H1 (cell line): ENCODE data around the gene RNF224. TPM values are rescaled to one million over a fixed set of nuclear protein-coding genes. Genes with fewer than 3 reads are reported as not detected.

Experiments used
- CTCF ChIA-PET: fragments of 300-600 bp; sonication (Branson Sonifier 250); formaldehyde crosslinking; loops from one replicate; lab custom pipeline; 2021; ENCODE audit not compliant: partially characterized antibody; lab: Charles Lee
- POLR2A ChIA-PET: fragments of 300-600 bp; sonication (Branson Sonifier 250); formaldehyde crosslinking; loops from one replicate; lab custom pipeline; 2021; ENCODE audit warnings: inconsistent platforms; ENCODE audit not compliant: partially characterized antibody; lab: Charles Lee
- DNase-seq, 2 experiments: peaks; one replicate each; pipeline versions ENCODE4 v3.0.0 to v3.0.0-alpha.2; 2010 to 2022; ENCODE audit warnings: low spot score in 2 of 2, low read depth in 1 of 2, mixed read lengths in 1 of 2
- FAIRE-seq: peaks from 2 replicates; lab custom pipeline; 2011; peaks lifted over from hg19 to GRCh38; lab: Jason Lieb, UNC
- H2AFZ ChIP-seq: 2 replicates; pipeline ENCODE4 v1.8.1; 2012; ENCODE audit warnings: low read length, inconsistent platforms
- H2AK5ac ChIP-seq: 2 replicates; pipeline ENCODE4 v1.6.1; 2013; ENCODE audit warnings: low read depth, low read length
- H2BK120ac ChIP-seq: replicated peaks from 2 replicates; pipeline ENCODE3; 2013; ENCODE audit warnings: low read depth, low read length, inconsistent platforms
- H2BK12ac ChIP-seq: 2 replicates; pipeline ENCODE4 v1.6.1; 2013; ENCODE audit warnings: low read depth, low read length
- H2BK15ac ChIP-seq: 2 replicates; pipeline ENCODE4 v1.6.1; 2013; ENCODE audit warnings: low read length
- H2BK20ac ChIP-seq: 2 replicates; pipeline ENCODE4 v1.6.1; 2013; ENCODE audit warnings: low read length
- H2BK5ac ChIP-seq: 2 replicates; pipeline ENCODE4 v1.6.1; 2013; ENCODE audit warnings: low read depth, low read length
- H3K14ac ChIP-seq: 2 replicates; pipeline ENCODE4 v1.6.1; 2013; ENCODE audit warnings: inconsistent platforms; ENCODE audit not compliant: insufficient read length
- H3K18ac ChIP-seq: 2 replicates; pipeline ENCODE4 v1.6.1; 2013; ENCODE audit warnings: low read length; ENCODE audit errors: extremely low read depth
- H3K23ac ChIP-seq: 2 replicates; pipeline ENCODE4 v1.6.1; 2013; ENCODE audit warnings: inconsistent platforms; ENCODE audit not compliant: insufficient read length
- H3K23me2 ChIP-seq: 2 replicates; pipeline ENCODE4 v1.6.1; 2013; ENCODE audit warnings: low read depth, low read length
- H3K27ac ChIP-seq: 2 replicates; pipeline ENCODE4 v1.6.1; 2011; ENCODE audit warnings: low read depth, low read length, inconsistent platforms
- H3K27me3 ChIP-seq, 4 experiments: replicated peaks in 1 of 4; 1 replicate in 1 of 4; 2 replicates in 3 of 4; pipeline versions ENCODE4 v1.6.1 to v1.8.1; 2011 to 2013; ENCODE audit warnings: low read length in 3 of 4, mild to moderate bottlenecking in 3 of 4, inconsistent platforms in 2 of 4, mixed read lengths in 2 of 4, moderate library complexity in 1 of 4; ENCODE audit not compliant: control insufficient read depth in 3 of 4, insufficient read depth in 3 of 4; ENCODE audit errors: extremely low read depth in 1 of 4
- H3K36me3 ChIP-seq, 4 experiments: 2 replicates each; pipeline versions ENCODE4 v1.6.1 to v1.8.1; 2011 to 2013; ENCODE audit warnings: mild to moderate bottlenecking in 4 of 4, low read length in 3 of 4, moderate library complexity in 2 of 4, control low read depth in 1 of 4, inconsistent platforms in 1 of 4; ENCODE audit not compliant: insufficient read depth in 4 of 4, control insufficient read depth in 2 of 4
- H3K4ac ChIP-seq: replicated peaks from 2 replicates; pipeline ENCODE3; 2013; ENCODE audit warnings: low read length, low read depth, mixed read lengths, inconsistent platforms; ENCODE audit not compliant: insufficient read length
- H3K4me1 ChIP-seq, 4 experiments: replicated peaks in 1 of 4; 1 replicate in 1 of 4; 2 replicates in 3 of 4; pipeline versions ENCODE4 v1.6.1 to v1.8.1; 2011 to 2013; ENCODE audit warnings: low read length in 3 of 4, inconsistent platforms in 2 of 4, mixed read lengths in 1 of 4; ENCODE audit not compliant: insufficient read depth in 4 of 4, control insufficient read depth in 3 of 4
- H3K4me2 ChIP-seq, 2 experiments: 2 replicates each; pipeline versions ENCODE4 v1.6.1 to v1.8.1; 2011 to 2013; ENCODE audit warnings: low read depth in 2 of 2, low read length in 2 of 2, control low read depth in 1 of 2, inconsistent platforms in 1 of 2, mild to moderate bottlenecking in 1 of 2; ENCODE audit not compliant: insufficient read depth in 1 of 2
- H3K4me3 ChIP-seq, 4 experiments: fragments of 200-600, 300-600 bp in 1 of 4; sonication (generic), shearing (Covaris generic), sonication (Bioruptor Twin) in 1 of 4; 2 replicates each; pipeline versions ENCODE4 v1.5.1 to v1.8.1; 2011 to 2016; ENCODE audit warnings: low read length in 4 of 4, low read depth in 3 of 4, control low read depth in 2 of 4, inconsistent platforms in 2 of 4, mild to moderate bottlenecking in 2 of 4, mixed read lengths in 1 of 4, moderate library complexity in 1 of 4; ENCODE audit not compliant: insufficient read depth in 2 of 4; ENCODE audit errors: extremely low read depth in 1 of 4
- H3K56ac ChIP-seq: replicated peaks from 2 replicates; pipeline ENCODE3; 2013; ENCODE audit warnings: low read depth, mild to moderate bottlenecking, mixed read lengths, low read length, inconsistent platforms; ENCODE audit not compliant: insufficient read length
- H3K79me1 ChIP-seq: 2 replicates; pipeline ENCODE4 v1.6.1; 2013; ENCODE audit warnings: low read depth, low read length, control low read depth
- H3K79me2 ChIP-seq, 2 experiments: 2 replicates each; pipeline versions ENCODE4 v1.6.1 to v1.8.1; 2012 to 2013; ENCODE audit warnings: low read length in 2 of 2, mild to moderate bottlenecking in 2 of 2, inconsistent platforms in 1 of 2; ENCODE audit not compliant: insufficient read depth in 2 of 2, control insufficient read depth in 1 of 2
- H3K9ac ChIP-seq, 4 experiments: replicated peaks in 1 of 4; 1 replicate in 1 of 4; 2 replicates in 3 of 4; pipeline versions ENCODE4 v1.6.1 to v1.8.1; 2011 to 2013; ENCODE audit warnings: low read depth in 3 of 4, low read length in 3 of 4, control low read depth in 2 of 4, mild to moderate bottlenecking in 2 of 4, moderate library complexity in 2 of 4, inconsistent platforms in 1 of 4; ENCODE audit errors: extremely low read depth in 1 of 4
- H3K9me3 ChIP-seq, 2 experiments: 2 replicates each; pipeline versions ENCODE4 v1.6.1 to v1.8.1; 2012 to 2013; ENCODE audit warnings: mild to moderate bottlenecking in 2 of 2, moderate library complexity in 2 of 2, control low read depth in 1 of 2, inconsistent platforms in 1 of 2, low read depth in 1 of 2, low read length in 1 of 2, mixed read lengths in 1 of 2; ENCODE audit not compliant: insufficient read depth in 2 of 2
- H4K20me1 ChIP-seq, 2 experiments: replicated peaks in 1 of 2; 2 replicates each; pipeline versions ENCODE3 to v1.8.1; 2011 to 2013; ENCODE audit warnings: inconsistent platforms in 2 of 2, low read length in 2 of 2, mild to moderate bottlenecking in 1 of 2; ENCODE audit not compliant: insufficient read depth in 2 of 2, control insufficient read depth in 1 of 2
- H4K5ac ChIP-seq: 2 replicates; pipeline ENCODE4 v1.6.1; 2013; ENCODE audit warnings: low read length, low read depth, mixed read lengths, inconsistent platforms; ENCODE audit not compliant: insufficient read length
- H4K8ac ChIP-seq: 2 replicates; pipeline ENCODE4 v1.8.0; 2013; ENCODE audit warnings: mild to moderate bottlenecking, moderate library complexity, low read length, inconsistent platforms; ENCODE audit not compliant: insufficient read depth; ENCODE audit errors: extremely low read depth
- H4K91ac ChIP-seq: replicated peaks from 2 replicates; pipeline ENCODE3; 2013; ENCODE audit warnings: low read length, mixed read lengths, inconsistent platforms; ENCODE audit not compliant: insufficient read length
- CHD2 ChIP-seq: IDR thresholded peaks from 2 replicates; pipeline ENCODE4 v1.6.1; 2012; ENCODE audit warnings: low read length, improper control_type of control experiment
- CREB1 ChIP-seq: IDR thresholded peaks from 2 replicates; pipeline ENCODE4 v1.6.1; 2012; ENCODE audit warnings: inconsistent platforms
- HDAC6 ChIP-seq: IDR thresholded peaks from one replicate; pipeline ENCODE4 v1.7.1; 2012; ENCODE audit warnings: low read depth, mild to moderate bottlenecking, inconsistent platforms, low read length, moderate library complexity
- KDM4A ChIP-seq: IDR thresholded peaks from one replicate; pipeline ENCODE4 v1.7.1; 2012; ENCODE audit warnings: low read depth, mild to moderate bottlenecking, moderate library complexity, low read length, inconsistent platforms; ENCODE audit not compliant: severe bottlenecking
- NANOG ChIP-seq: IDR thresholded peaks from 2 replicates; pipeline ENCODE4 v1.6.1; 2011; ENCODE audit warnings: low read length, low read depth, mild to moderate bottlenecking, inconsistent platforms; ENCODE audit not compliant: insufficient read depth, poor library complexity, severe bottlenecking
- POU5F1 ChIP-seq: IDR thresholded peaks from 2 replicates; pipeline ENCODE4 v1.6.1; 2011; ENCODE audit warnings: low read depth, mild to moderate bottlenecking, low read length, moderate library complexity
- SIX5 ChIP-seq: IDR thresholded peaks from 2 replicates; pipeline ENCODE4 v1.6.1; 2011; ENCODE audit warnings: mild to moderate bottlenecking, low read depth, low read length
- WGBS, 2 experiments: shearing (Covaris generic) in 1 of 2; methylation state at CpG; one replicate each; pipeline versions ENCODE4 v1.1.6 to v1.1.7; 2013 to 2015; ENCODE audit warnings: low lambda C conversion rate in 2 of 2, mixed read lengths in 2 of 2, inconsistent platforms in 1 of 2, low coverage in 1 of 2, missing lambda C conversion rate in 1 of 2; ENCODE audit not compliant: insufficient replicate concordance in 2 of 2, insufficient coverage in 1 of 2, insufficient read length in 1 of 2; ENCODE audit errors: extremely low coverage in 1 of 2, missing lambda C conversion rate in 1 of 2; 5-methylcytosine and 5-hydroxymethylcytosine counted together
- polyA plus RNA-seq, 7 experiments: library from polyadenylated mRNA; depleted of rRNA in 3 of 7; stranded (reverse) in 5 of 7; unstranded in 2 of 7; fragments of >200 nt in 5 of 7; fragments of 200-250 nt in 2 of 7; gene quantifications; 1 replicate in 5 of 7; 2 replicates in 1 of 7; 4 replicates in 1 of 7; pipeline versions ENCODE4 v1.2.1 to v1.2.3, GENCODE V29; 2011 to 2013; ENCODE audit warnings: missing spikeins in 2 of 7, mixed read lengths in 2 of 7
- total RNA-seq: library from RNA; stranded (reverse); fragmentation: NEBNext Ultra II Directional; extraction: Animal tissue kit (Norgen Biotek cat#: 25700); gene quantifications from 2 replicates; pipeline ENCODE4 v1.2.1, GENCODE V29; 2021

Gene RNF224
- total and polyA plus RNA-seq, 2 of the 8 experiments (the other 6 are each of a cell fraction or from before 2014, with no cell fraction given), result 0.24 TPM; not detected in 1

- Histone ChIP-seq H3K4me2 (no peak overlapping the region), H3K27me3 (no peaks in the 10 kb centered on the region; a peak in 1 of 7 replicates), H2AK5ac (no peak overlapping the region), H2BK5ac (no peak overlapping the region), H3K9ac (no peak overlapping the region), H3K79me1 (no peaks in the 10 kb centered on the region), H4K8ac (peak overlapping the region; percentile 51; the same call in 1 of the 2 replicates), H3K36me3 (no peaks in the 10 kb centered on the region), H3K79me2 (no peaks in the 10 kb centered on the region), H4K91ac (no peak overlapping the region), H2AFZ (no peak overlapping the region), H2BK15ac (no peak overlapping the region), H2BK12ac (no peak overlapping the region), H3K27ac (no peak overlapping the region), H2BK120ac (no peak overlapping the region), H3K18ac (no peak overlapping the region), H4K20me1 (peaks cover 0 to 1% of the 10 kb centered on the region in 2 experiments), H3K23me2 (no peaks in the 10 kb centered on the region; the same call in 1 of the 2 replicates), H3K23ac (no peak overlapping the region), H3K14ac (no peak overlapping the region), H3K56ac (no peak overlapping the region), H3K9me3 (no peaks in the 10 kb centered on the region), H3K4me3 (no peak overlapping the region), H4K5ac (no peak overlapping the region), H3K4ac (no peak overlapping the region), H2BK20ac (no peak overlapping the region), H3K4me1 (peaks cover 0 to 16% (median 5%) of the 10 kb centered on the region in 4 experiments; a peak in 4 of 7 replicates)
- TF ChIP-seq HDAC6, result no peak
- TF ChIP-seq POU5F1, result no peak
- TF ChIP-seq KDM4A, result no peak
- TF ChIP-seq NANOG, result no peak
- TF ChIP-seq CREB1, result no peak
- no peak for TF ChIP-seq SIX5
- no peak for TF ChIP-seq CHD2
- POLR2A ChIA-PET, result interaction anchor here (0.7 to 69.9 kb wide), 6 partner anchors 12 to 42 kb away, joined by 3 to 1462 read pairs (median 4); partner anchors contain the start of genes NELFB, STPG3, TOR4A and TPRN
- 95% methylated on average over 22 of the region's 27 CpGs; no CpG with 5 or more reads in 1 of the 2 experiments for WGBS, 2 experiments
- FAIRE-seq (no peak), DNase-seq (no peak)
- CTCF ChIA-PET, result interaction anchor here (0.6 to 20.2 kb wide), 12 partner anchors 13 to 259 kb away, joined by 3 to 204 read pairs (median 4); partner anchors contain the start of genes ANAPC2, SSNA1 and TOR4A
Measured at GRCh38 chr9:137228968-137229896, 1.9 kb downstream of the RNF224 start.
